GM12878 (cell line): ENCODE data around the gene HCFC1.

Experiments used
- BHLHE40 ChIP-seq, 2 experiments: fragments of 450-650 bp in 1 of 2; IDR thresholded peaks; 2 replicates each; pipeline ENCODE4 v1.6.1; 2011 to 2017; ENCODE audit warnings: low read depth in 2 of 2, borderline replicate concordance in 1 of 2, improper control_type of control experiment in 1 of 2, low read length in 1 of 2, mild to moderate bottlenecking in 1 of 2
- EZH2 ChIP-seq: IDR thresholded peaks from 2 replicates; pipeline ENCODE4 v1.6.1; 2012; ENCODE audit warnings: low read depth, mild to moderate bottlenecking, control low read depth, inconsistent platforms, low read length, borderline replicate concordance; ENCODE audit not compliant: control insufficient read depth
- MYC ChIP-seq: IDR thresholded peaks from 2 replicates; pipeline ENCODE4 v1.6.1; 2011; ENCODE audit warnings: mild to moderate bottlenecking, low read length, moderate library complexity, inconsistent platforms; ENCODE audit not compliant: insufficient read depth, insufficient replicate concordance, insufficient read length, severe bottlenecking
- RAD51 ChIP-seq: fragments of 450-650 bp; IDR thresholded peaks from 2 replicates; pipeline ENCODE4 v1.6.1; 2016; ENCODE audit warnings: moderate library complexity, mild to moderate bottlenecking, inconsistent platforms
- SIN3A ChIP-seq: IDR thresholded peaks from 2 replicates; pipeline ENCODE4 v1.6.1; 2012; ENCODE audit warnings: low read depth, low read length, improper control_type of control experiment
- TAF1 ChIP-seq: IDR thresholded peaks from 2 replicates; pipeline ENCODE4 v1.6.1; 2011; ENCODE audit warnings: mild to moderate bottlenecking, low read depth, low read length, borderline replicate concordance
- TF ChIP-seq, protein P1 (sequence below): IDR thresholded peaks from 2 replicates; pipeline ENCODE4 v1.6.1; 2011; ENCODE audit warnings: low read depth, low read length, improper control_type of control experiment, borderline replicate concordance
- TF ChIP-seq, protein P2 (sequence below): IDR thresholded peaks from 2 replicates; pipeline ENCODE4 v1.6.1; 2011; ENCODE audit warnings: low read depth, mild to moderate bottlenecking, low read length, moderate library complexity, borderline replicate concordance; ENCODE audit errors: extremely low read depth

DNA sequence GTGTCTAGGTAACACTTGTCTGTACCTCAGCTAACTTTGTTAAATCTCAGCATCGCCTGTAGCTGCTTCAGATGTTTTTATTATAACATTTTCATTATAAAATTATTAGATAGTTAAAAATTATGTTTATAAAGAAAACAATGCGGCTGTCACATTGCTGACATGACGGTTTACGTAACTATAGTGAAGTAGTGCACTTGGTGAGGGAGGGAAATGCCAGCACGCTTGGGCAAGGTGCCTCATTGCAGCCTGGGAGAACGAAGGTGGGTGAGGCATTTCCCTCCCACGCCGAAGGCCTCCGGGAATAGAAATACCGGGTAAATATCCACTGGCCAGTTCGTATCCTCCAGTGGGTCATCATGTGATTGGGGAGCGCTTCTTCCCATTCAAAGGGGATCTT lies 16.9 kb upstream of the HCFC1 start:
- TF ChIP-seq EZH2: no peak
- TF ChIP-seq, protein P1, sequence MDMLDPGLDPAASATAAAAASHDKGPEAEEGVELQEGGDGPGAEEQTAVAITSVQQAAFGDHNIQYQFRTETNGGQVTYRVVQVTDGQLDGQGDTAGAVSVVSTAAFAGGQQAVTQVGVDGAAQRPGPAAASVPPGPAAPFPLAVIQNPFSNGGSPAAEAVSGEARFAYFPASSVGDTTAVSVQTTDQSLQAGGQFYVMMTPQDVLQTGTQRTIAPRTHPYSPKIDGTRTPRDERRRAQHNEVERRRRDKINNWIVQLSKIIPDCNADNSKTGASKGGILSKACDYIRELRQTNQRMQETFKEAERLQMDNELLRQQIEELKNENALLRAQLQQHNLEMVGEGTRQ: no peak
- no peak for TF ChIP-seq MYC
- no peak for TF ChIP-seq TAF1
- TF ChIP-seq RAD51: no peak
- no peak for TF ChIP-seq BHLHE40 (IDR thresholded peaks at IDR 0.05; ENCODE audit: borderline replicate concordance in 1 of 2, low read depth in 2 of 2, low read length in 1 of 2)
- TF ChIP-seq, protein P2, sequence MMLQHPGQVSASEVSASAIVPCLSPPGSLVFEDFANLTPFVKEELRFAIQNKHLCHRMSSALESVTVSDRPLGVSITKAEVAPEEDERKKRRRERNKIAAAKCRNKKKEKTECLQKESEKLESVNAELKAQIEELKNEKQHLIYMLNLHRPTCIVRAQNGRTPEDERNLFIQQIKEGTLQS: no peak
- TF ChIP-seq SIN3A: no peak
